HL-60 (cell line): Measurements from ENCODE around the gene SORL1.

Experiments used
- DNase-seq, 2 experiments: peaks; one replicate each; pipeline ENCODE4 v3.0.0-alpha.2; 2010 to 2020; ENCODE audit warnings: low read depth in 1 of 2, low spot score in 1 of 2
- H3K27ac ChIP-seq: fragments of 250-450 bp; sonication (Bioruptor Pico); replicated peaks from 2 replicates; pipeline ENCODE4 v1.5.1; 2020; ENCODE audit warnings: mild to moderate bottlenecking, moderate library complexity
- H3K27me3 ChIP-seq: fragments of 250-450 bp; sonication (Bioruptor Pico); 2 replicates; pipeline ENCODE4 v1.5.1; 2021; ENCODE audit warnings: mild to moderate bottlenecking, moderate library complexity; ENCODE audit not compliant: insufficient read depth, poor library complexity, severe bottlenecking
- H3K4me3 ChIP-seq: replicated peaks from 2 replicates; pipeline ENCODE4 v1.5.1; 2011; ENCODE audit warnings: mild to moderate bottlenecking, control low read depth, low read length; ENCODE audit not compliant: insufficient read depth
- CTCF ChIP-seq: IDR thresholded peaks from one replicate; pipeline ENCODE4 v1.5.1; 2011; ENCODE audit warnings: low read length, control low read depth, inconsistent platforms; ENCODE audit not compliant: insufficient read depth
- GABPA ChIP-seq: IDR thresholded peaks from 2 replicates; pipeline ENCODE4 v1.6.1; 2012; ENCODE audit warnings: low read depth
- POLR2AphosphoS5 ChIP-seq: IDR thresholded peaks from 2 replicates; pipeline ENCODE4 v1.6.1; 2012; ENCODE audit warnings: low read depth
- REST ChIP-seq: IDR thresholded peaks from 2 replicates; pipeline ENCODE4 v1.6.1; 2012; ENCODE audit warnings: low read depth; ENCODE audit not compliant: insufficient replicate concordance
- SPI1 ChIP-seq: IDR thresholded peaks from 2 replicates; pipeline ENCODE4 v1.6.1; 2012; ENCODE audit warnings: low read depth, mild to moderate bottlenecking, borderline replicate concordance

SORL1 gene

GRCh38 chr11:121644187-121644512 lies 192.0 kb downstream of the SORL1 start:
- Histone ChIP-seq H3K4me3 (no peak overlapping the region), H3K27ac (no peak overlapping the region), H3K27me3 (no peaks in the 10 kb centered on the region)
- TF ChIP-seq CTCF (no peak), POLR2AphosphoS5 (no peak), GABPA (no peak), REST (no peak), SPI1 (no peak)
- DNase-seq = no peak

- TF ChIP-seq GABPA = no peak
- TF ChIP-seq REST = no peak
- no peak for TF ChIP-seq SPI1
- TF ChIP-seq CTCF = no peak
- TF ChIP-seq POLR2AphosphoS5 = no peak
- no peak for DNase-seq
- Histone ChIP-seq H3K27me3 (no peaks in the 10 kb centered on the region), H3K27ac (no peak overlapping the region), H3K4me3 (no peak overlapping the region)
Observed at GRCh38 chr11:121645001-121645400, 192.9 kb downstream of the SORL1 start.

- TF ChIP-seq CTCF (no peak), SPI1 (no peak), GABPA (no peak), POLR2AphosphoS5 (no peak), REST (no peak)
- DNase-seq = no peak
- Histone ChIP-seq H3K4me3 (no peak overlapping the region), H3K27ac (no peak overlapping the region), H3K27me3 (no peaks in the 10 kb centered on the region)
Observed at GRCh38 chr11:121645596-121645995, 193.5 kb downstream of the SORL1 start.
